HG03159 (cell line): ENCODE measurements around the gene MRM3.
A peak's percentile ranks its signal among the peaks of the same experiment; 100 is the strongest.
"Not testable (repeated sequence)": the region's sequence is repeated elsewhere in the genome, so short reads cannot be mapped to it uniquely, and the experiment has no call there.

Source experiments
- ATAC-seq: cut with Tn5 transposase; IDR thresholded peaks from one replicate; pipeline ENCODE4 v1.9.1; 2021; ENCODE audit warnings: mild to moderate bottlenecking, moderate library complexity; ENCODE audit not compliant: unreplicated experiment

Gene MRM3

GRCh38 chr17:752620-753219 lies 29.4 kb upstream of the MRM3 start:
- peak; percentile 13 for ATAC-seq

- no peak for ATAC-seq
Observed at GRCh38 chr17:753418-753817, 28.7 kb upstream of the MRM3 start.

GRCh38 chr17:755319-755961 lies 26.7 kb upstream of the MRM3 start:
- ATAC-seq = not testable (repeated sequence)

GRCh38 chr17:756010-756567 lies 26.1 kb upstream of the MRM3 start:
- ATAC-seq = not testable (repeated sequence)

DNA sequence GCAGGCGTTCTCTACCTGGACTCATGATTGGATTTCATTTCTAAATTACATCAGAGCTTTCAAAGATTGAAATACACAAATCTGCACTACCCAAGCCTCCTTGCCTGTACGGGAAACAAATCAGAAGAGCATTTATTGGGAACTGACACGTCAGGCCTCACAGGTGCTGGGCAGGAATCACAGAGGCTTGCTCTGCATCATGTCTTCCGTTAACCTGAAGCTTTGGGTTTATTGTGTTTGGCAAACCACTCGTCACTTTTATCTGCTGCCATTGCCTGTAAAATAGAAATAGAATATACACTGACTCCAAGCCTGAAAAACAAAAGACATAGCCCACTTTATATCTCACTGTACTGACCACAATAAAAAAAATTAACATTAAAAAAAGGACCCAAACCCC lies 22.2 kb upstream of the MRM3 start:
- no peak for ATAC-seq

GRCh38 chr17:760371-760770 lies 21.8 kb upstream of the MRM3 start:
- no peak for ATAC-seq

DNA sequence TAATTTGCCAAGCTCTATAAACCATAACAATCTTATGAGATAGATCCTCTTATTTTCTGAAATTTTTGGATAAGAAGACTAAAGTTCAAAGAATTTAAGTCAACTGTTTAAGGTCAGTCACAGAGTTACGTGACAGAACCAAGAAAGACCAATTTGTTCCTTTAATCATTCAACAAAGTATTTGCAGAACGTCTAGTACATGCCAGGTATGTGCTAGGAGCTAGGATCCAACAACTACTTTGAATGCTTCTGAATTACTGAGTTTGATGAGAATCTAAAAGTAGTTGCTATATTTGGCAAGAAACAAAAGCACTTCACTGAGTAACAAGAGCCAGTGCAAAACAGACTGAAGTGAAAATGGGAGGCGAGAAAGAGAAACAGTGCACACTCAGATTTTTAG lies 15.1 kb upstream of the MRM3 start:
- ATAC-seq = no peak

- no peak for ATAC-seq
Observed at GRCh38 chr17:773016-773415, 9.1 kb upstream of the MRM3 start.

GRCh38 chr17:773467-774312 lies 8.5 kb upstream of the MRM3 start:
- ATAC-seq = no peak

GRCh38 chr17:774313-774584 lies 7.9 kb upstream of the MRM3 start:
- ATAC-seq = no peak

- ATAC-seq = no peak
Observed at GRCh38 chr17:778096-778495, 4.1 kb upstream of the MRM3 start.

DNA sequence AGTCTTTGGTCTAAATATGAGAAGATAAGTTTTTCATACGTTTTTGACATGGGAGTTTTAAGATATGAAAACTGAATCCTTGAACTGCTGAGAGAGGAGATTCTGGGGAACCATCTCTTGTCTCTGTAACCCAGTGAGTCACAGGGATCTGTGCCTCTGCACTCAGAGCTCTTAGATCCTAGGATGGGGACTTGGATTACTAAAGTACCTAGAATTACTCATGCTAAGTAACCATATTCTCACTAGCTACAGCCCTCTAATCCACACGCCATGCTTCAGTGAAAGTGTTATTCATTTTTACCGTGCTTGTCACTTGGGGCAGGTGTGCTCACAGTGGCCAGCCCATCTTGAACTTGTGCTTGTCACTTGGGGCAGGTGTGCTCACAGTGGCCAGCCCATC lies 2.0 kb downstream of the MRM3 start:
- ATAC-seq = no peak

DNA sequence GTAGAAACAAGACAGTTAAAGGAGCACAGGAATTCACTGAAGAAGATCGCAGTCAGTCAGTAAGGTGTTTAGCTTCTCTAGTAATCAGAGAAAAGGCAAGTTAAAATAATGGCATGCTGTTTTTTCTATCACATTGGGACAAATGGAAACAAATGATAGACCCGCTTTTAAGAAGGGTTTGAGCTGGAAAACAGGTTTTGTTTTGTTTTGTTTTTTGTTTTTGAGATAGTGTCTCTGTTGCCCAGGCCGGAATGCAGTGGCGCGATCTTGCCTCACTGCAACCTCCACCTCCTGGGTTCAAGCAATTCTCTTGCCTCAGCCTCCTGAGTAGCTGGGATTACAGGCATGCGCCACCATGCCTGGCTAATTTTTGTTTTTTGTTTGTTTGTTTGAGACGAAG lies 3.7 kb downstream of the MRM3 start:
- not testable (repeated sequence) for ATAC-seq

- no peak for ATAC-seq
Observed at GRCh38 chr17:787641-788221, 5.6 kb downstream of the MRM3 start.

DNA sequence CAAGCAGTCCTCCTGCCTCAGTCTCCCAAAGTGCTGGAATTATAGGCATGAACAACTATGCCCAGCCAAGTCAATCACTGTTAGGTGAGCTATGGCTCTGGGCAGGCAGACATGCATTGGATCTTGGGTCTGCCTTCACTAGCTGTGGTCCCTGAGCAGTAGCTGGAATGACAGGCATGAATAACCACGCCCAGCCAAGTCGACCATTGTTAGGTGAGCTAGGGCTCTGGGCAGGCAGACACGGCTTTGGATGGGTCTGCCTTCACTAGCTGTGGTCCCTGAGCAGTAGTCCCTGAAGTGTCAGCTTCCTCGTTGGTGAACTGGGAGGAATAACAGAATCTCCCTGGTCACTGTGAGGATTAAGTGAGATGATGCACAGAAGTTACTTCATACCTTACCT lies 6.4 kb downstream of the MRM3 start:
- no peak for ATAC-seq

- no peak for ATAC-seq
Observed at GRCh38 chr17:789160-789840, 7.1 kb downstream of the MRM3 start.

GRCh38 chr17:789931-790873 lies 8.0 kb downstream of the MRM3 start:
- ATAC-seq = not testable (repeated sequence)

- not testable (repeated sequence) for ATAC-seq
Observed at GRCh38 chr17:790874-791247, 8.7 kb downstream of the MRM3 start.

- no peak for ATAC-seq
Observed at GRCh38 chr17:791829-792228, 9.7 kb downstream of the MRM3 start.

DNA sequence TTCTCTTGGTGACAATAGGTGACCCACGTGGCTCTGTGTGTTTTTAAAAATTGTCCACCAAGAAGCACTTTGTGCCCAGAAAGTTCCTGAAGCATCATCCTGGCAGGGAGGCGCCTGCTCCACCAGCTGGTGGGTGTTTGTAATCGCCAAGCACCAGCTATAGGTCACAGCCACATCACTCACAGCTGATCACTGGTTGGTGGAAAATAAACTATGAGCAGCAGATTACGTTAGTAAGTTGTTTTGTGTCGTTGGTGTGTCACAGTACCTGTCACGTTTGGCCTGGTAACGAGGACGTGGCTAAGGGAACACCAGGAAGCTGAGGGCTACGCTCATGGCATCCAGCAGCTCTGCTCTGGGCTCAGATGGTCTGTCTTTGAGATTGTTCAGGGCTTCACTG lies 10.1 kb downstream of the MRM3 start:
- no peak for ATAC-seq
